GM23338 (cell line): Measurements from ENCODE around the gene MCIDAS. TPM values are rescaled to one million over a fixed set of nuclear protein-coding genes. Genes with fewer than 3 reads are reported as not detected.
A peak's percentile ranks its signal among the peaks of the same experiment; 100 is the strongest.

Experiments used
- ATAC-seq: fragments of 200-7000 bp; cut with Tn5 transposase; 3 replicates; pipeline ENCODE4 v1.9.1; 2020
- DNase-seq: peaks from one replicate; pipeline ENCODE4 v3.0.0-alpha.2; 2015; ENCODE audit warnings: low spot score
- H2AFZ ChIP-seq: fragments of 200-600 bp; sonication (generic); 2 replicates; pipeline ENCODE4 v1.8.0; 2016; ENCODE audit warnings: antibody characterized with exemption, mild to moderate bottlenecking, moderate library complexity
- H3F3A ChIP-seq: fragments of 200-600 bp; sonication (generic); replicated peaks from 2 replicates; pipeline ENCODE4 v1.8.0; 2017; ENCODE audit warnings: antibody characterized with exemption, mixed run types, low read depth
- H3K27ac ChIP-seq: fragments of 200-600 bp; sonication (generic); 2 replicates; pipeline ENCODE4 v1.6.1; 2016; ENCODE audit warnings: low read depth
- H3K27me3 ChIP-seq: fragments of 200-600 bp; sonication (generic); 2 replicates; pipeline ENCODE4 v1.8.0; 2016; ENCODE audit warnings: mild to moderate bottlenecking, mixed run types, moderate library complexity; ENCODE audit not compliant: insufficient read depth
- H3K36me3 ChIP-seq: fragments of 200-600 bp; sonication (generic); 2 replicates; pipeline ENCODE4 v1.8.0; 2016; ENCODE audit warnings: mild to moderate bottlenecking; ENCODE audit not compliant: insufficient read depth
- H3K4me1 ChIP-seq: fragments of 200-600 bp; sonication (generic); 2 replicates; pipeline ENCODE4 v1.8.0; 2016; ENCODE audit warnings: mild to moderate bottlenecking, moderate library complexity; ENCODE audit not compliant: insufficient read depth
- H3K4me2 ChIP-seq: fragments of 200-600 bp; sonication (generic); 2 replicates; pipeline ENCODE4 v1.7.1; 2017; ENCODE audit warnings: mixed run types
- H3K4me3 ChIP-seq: fragments of 200-600 bp; sonication (generic); 2 replicates; pipeline ENCODE4 v1.6.1; 2016; ENCODE audit warnings: mixed run types
- H3K79me2 ChIP-seq: fragments of 200-600 bp; sonication (generic); replicated peaks from 2 replicates; pipeline ENCODE4 v1.8.0; 2017; ENCODE audit warnings: mild to moderate bottlenecking; ENCODE audit not compliant: insufficient read depth
- H3K9me2 ChIP-seq: fragments of 200-600 bp; sonication (generic); 2 replicates; pipeline ENCODE4 v1.8.0; 2017; ENCODE audit not compliant: insufficient read depth
- H4K20me1 ChIP-seq: fragments of 200-600 bp; sonication (generic); replicated peaks from 2 replicates; pipeline ENCODE4 v1.8.0; 2017; ENCODE audit warnings: mild to moderate bottlenecking; ENCODE audit not compliant: insufficient read depth
- H3K27ac Mint-ChIP-seq: 2 replicates; pipeline ENCODE4 v1.8.0; 2020; ENCODE audit warnings: inconsistent platforms, mild to moderate bottlenecking, moderate library complexity, mixed read lengths
- H3K27me3 Mint-ChIP-seq: 3 replicates; pipeline ENCODE4 v1.8.0; 2022; ENCODE audit warnings: low read depth, mild to moderate bottlenecking, moderate library complexity, mixed read lengths, inconsistent platforms; ENCODE audit not compliant: insufficient read depth, poor library complexity
- H3K36me3 Mint-ChIP-seq: 3 replicates; pipeline ENCODE4 v1.8.0; 2021; ENCODE audit warnings: low read depth, mild to moderate bottlenecking, inconsistent platforms, moderate library complexity, mixed read lengths
- H3K4me1 Mint-ChIP-seq: 3 replicates; pipeline ENCODE4 v1.8.0; 2020; ENCODE audit warnings: mild to moderate bottlenecking, inconsistent platforms, mixed read lengths
- H3K4me3 Mint-ChIP-seq: 3 replicates; pipeline ENCODE4 v1.8.0; 2021; ENCODE audit warnings: moderate library complexity, mild to moderate bottlenecking, inconsistent platforms, mixed read lengths
- H3K9me3 Mint-ChIP-seq: 3 replicates; pipeline ENCODE4 v1.8.0; 2020; ENCODE audit warnings: moderate library complexity, mild to moderate bottlenecking, inconsistent platforms, mixed read lengths
- CREB1 ChIP-seq: fragments of 250-450 bp; sonication (Bioruptor Pico); IDR thresholded peaks from 2 replicates; pipeline ENCODE4 v1.5.0; 2020; ENCODE audit warnings: low read depth, mild to moderate bottlenecking, moderate library complexity
- CTCF ChIP-seq, 2 experiments: fragments of 200-600 bp in 1 of 2; sonication (generic) in 1 of 2; conservative IDR thresholded peaks; 2 replicates each; pipeline versions ENCODE4 v1.5.1 to v1.6.1; 2016 to 2017; ENCODE audit warnings: antibody characterized with exemption in 2 of 2, low read depth in 2 of 2, mild to moderate bottlenecking in 2 of 2, moderate library complexity in 1 of 2
- EZH2 ChIP-seq: fragments of 200-600 bp; sonication (generic); IDR thresholded peaks from one replicate; pipeline ENCODE4 v1.8.0; 2017; ENCODE audit warnings: antibody characterized with exemption, mild to moderate bottlenecking, low read depth; ENCODE audit not compliant: unreplicated experiment
- EZH2phosphoT487 ChIP-seq: fragments of 200-600 bp; sonication (generic); IDR thresholded peaks from one replicate; pipeline ENCODE4 v1.8.1; 2018; ENCODE audit warnings: antibody characterized with exemption; ENCODE audit not compliant: unreplicated experiment
- JUNB ChIP-seq: IDR thresholded peaks from one replicate; pipeline ENCODE4 v1.6.1; 2016; ENCODE audit warnings: antibody characterized with exemption; ENCODE audit not compliant: unreplicated experiment
- POLR2AphosphoS5 ChIP-seq: IDR thresholded peaks from 2 replicates; pipeline ENCODE4 v1.6.1; 2016; ENCODE audit warnings: antibody characterized with exemption, low read depth
- REST ChIP-seq: IDR thresholded peaks from one replicate; pipeline ENCODE4 v1.6.1; 2018; ENCODE audit warnings: antibody characterized with exemption; ENCODE audit not compliant: unreplicated experiment
- STAT1 ChIP-seq: IDR thresholded peaks from one replicate; pipeline ENCODE4 v1.6.1; 2016; ENCODE audit warnings: antibody characterized with exemption; ENCODE audit not compliant: unreplicated experiment
- ZNF462 ChIP-seq: fragments of 250-450 bp; sonication (Bioruptor Pico); IDR thresholded peaks from 2 replicates; pipeline ENCODE4 v1.5.0; 2020; ENCODE audit warnings: mild to moderate bottlenecking, moderate library complexity
- polyA plus RNA-seq: library from polyadenylated mRNA; unstranded; fragments of >200 nt; fragmentation: Nextera tagmentation; extraction: Ambion mirVana; gene quantifications from 2 replicates; pipeline ENCODE4 v1.2.1, GENCODE V29; 2016
- total RNA-seq: library from RNA; depleted of rRNA; stranded (reverse); fragments of >200 nt; shearing (Covaris generic); gene quantifications from 2 replicates; pipeline ENCODE4 v1.2.3, GENCODE V29; 2014

Gene MCIDAS
- total and polyA plus RNA-seq, 2 experiments from 2014 or later, result not detected

GRCh38 chr5:55226027-55226933, 835 bp downstream of the MCIDAS start:
- no peaks in the 10 kb centered on the region for H3K79me2 ChIP-seq
- Mint-ChIP-seq H3K27ac (no peak overlapping the region), H3K27me3 (peaks cover 97% of the 10 kb centered on the region), H3K4me1 (peaks cover 31% of the 10 kb centered on the region), H3K4me3 (peak overlapping the region; percentile 56; the same call in 2 of the 3 replicates), H3K36me3 (no peaks in the 10 kb centered on the region), H3K9me3 (peaks cover 5% of the 10 kb centered on the region; the same call in 2 of the 3 replicates)
- no peak overlapping the region for H3K27ac ChIP-seq
- peak overlapping the region; percentile 84 for H3K4me2 ChIP-seq
- peak overlapping the region; percentile 66 for H3K4me3 ChIP-seq
- peak; percentile 91 for DNase-seq
- peak; percentile 74 for ATAC-seq
- H3K27me3 ChIP-seq, result peaks cover 100% of the 10 kb centered on the region
- peaks cover 25% of the 10 kb centered on the region for H3K4me1 ChIP-seq
- peaks cover 52% of the 10 kb centered on the region for H4K20me1 ChIP-seq
- H2AFZ ChIP-seq, result peak overlapping the region; percentile 92
- H3F3A ChIP-seq, result peaks cover 17% of the 10 kb centered on the region
- TF ChIP-seq EZH2 (peak; percentile 80), EZH2phosphoT487 (peak; percentile 15), CTCF (conservative IDR thresholded peaks at IDR 0.05; ENCODE audit: low read depth in 2 of 2) (peak; percentile 77 to 93), POLR2AphosphoS5 (no peak)
- H3K36me3 ChIP-seq, result no peaks in the 10 kb centered on the region
- no peaks in the 10 kb centered on the region for H3K9me2 ChIP-seq

- H3K4me1 ChIP-seq, result peaks cover 20% of the 10 kb centered on the region
- no peaks in the 10 kb centered on the region for H3K9me2 ChIP-seq
- peak overlapping the region; percentile 36; the same call in 1 of the 3 replicates for H3K4me3 Mint-ChIP-seq
- no peak overlapping the region for H3K4me3 ChIP-seq
- peaks cover 97% of the 10 kb centered on the region for H3K27me3 Mint-ChIP-seq
- H3F3A ChIP-seq, result peaks cover 13% of the 10 kb centered on the region
- no peaks in the 10 kb centered on the region for H3K36me3 ChIP-seq
- no peak overlapping the region for H3K27ac Mint-ChIP-seq
- no peak overlapping the region for H3K27ac ChIP-seq
- ATAC-seq (no peak), DNase-seq (no peak)
- H3K4me2 ChIP-seq, result no peak overlapping the region
- H4K20me1 ChIP-seq, result peaks cover 47% of the 10 kb centered on the region
- H3K36me3 Mint-ChIP-seq, result no peaks in the 10 kb centered on the region
- H3K27me3 ChIP-seq, result peaks cover 100% of the 10 kb centered on the region
- H3K79me2 ChIP-seq, result no peaks in the 10 kb centered on the region
- H3K4me1 Mint-ChIP-seq, result peaks cover 28% of the 10 kb centered on the region
- H3K9me3 Mint-ChIP-seq, result peaks cover 5% of the 10 kb centered on the region; the same call in 2 of the 3 replicates
- H2AFZ ChIP-seq, result no peak overlapping the region
- TF ChIP-seq REST (no peak), ZNF462 (CRISPR knock-in tag) (no peak), JUNB (no peak), STAT1 (no peak), CREB1 (no peak)
Observed at GRCh38 chr5:55225346-55225745, 1.8 kb downstream of the MCIDAS start.
